HEK293T (cell line): ENCODE results near the gene OR5C1.

ENCODE experiments used
- CTCF ChIA-PET: fragments of 350-600 bp; formaldehyde crosslinking; extraction: SDS; loops from one replicate; lab custom pipeline; 2021; ENCODE audit warnings: antibody characterized with exemption, inconsistent platforms; lab: Yijun Ruan, JAX
- POLR2A ChIA-PET: fragments of 350-600 bp; formaldehyde crosslinking; extraction: SDS; loops from one replicate; lab custom pipeline; 2020; ENCODE audit warnings: antibody characterized with exemption, inconsistent platforms; lab: Yijun Ruan, JAX
- DNase-seq: peaks from one replicate; pipeline ENCODE4 v3.0.0; 2012; ENCODE audit warnings: mixed read lengths; ENCODE audit errors: extremely low spot score
- ARNT ChIP-seq: fragments of 450-650 bp; IDR thresholded peaks from 2 replicates; pipeline ENCODE4 v1.6.1; 2017; ENCODE audit warnings: mild to moderate bottlenecking
- BHLHE40 ChIP-seq: fragments of 450-650 bp; IDR thresholded peaks from 2 replicates; pipeline ENCODE4 v1.6.1; 2016; ENCODE audit warnings: mild to moderate bottlenecking, moderate library complexity, borderline replicate concordance
- CTBP1 ChIP-seq: fragments of 450-650 bp; IDR thresholded peaks from 2 replicates; pipeline ENCODE4 v1.6.1; 2016; ENCODE audit warnings: borderline replicate concordance
- ELF4 ChIP-seq: fragments of 450-650 bp; IDR thresholded peaks from 2 replicates; pipeline ENCODE4 v1.6.1; 2017; ENCODE audit warnings: antibody characterized with exemption
- FOXA1 ChIP-seq: fragments of 450-650 bp; IDR thresholded peaks from 2 replicates; pipeline ENCODE4 v1.6.1; 2016; ENCODE audit warnings: mild to moderate bottlenecking
- FOXK2 ChIP-seq: fragments of 450-650 bp; IDR thresholded peaks from 2 replicates; pipeline ENCODE4 v1.6.1; 2016; ENCODE audit warnings: mild to moderate bottlenecking
- FOXM1 ChIP-seq: fragments of 450-650 bp; IDR thresholded peaks from 2 replicates; pipeline ENCODE4 v1.6.1; 2017; ENCODE audit warnings: mild to moderate bottlenecking, borderline replicate concordance
- HDGF ChIP-seq: fragments of 450-650 bp; IDR thresholded peaks from 2 replicates; pipeline ENCODE4 v1.6.1; 2017; ENCODE audit warnings: antibody characterized with exemption, borderline replicate concordance
- L3MBTL2 ChIP-seq: fragments of 450-650 bp; conservative IDR thresholded peaks from 2 replicates; pipeline ENCODE4 v1.6.1; 2016; ENCODE audit warnings: mild to moderate bottlenecking
- LEF1 ChIP-seq: fragments of 450-650 bp; IDR thresholded peaks from 2 replicates; pipeline ENCODE4 v1.6.1; 2017; ENCODE audit warnings: mild to moderate bottlenecking, borderline replicate concordance
- NFRKB ChIP-seq: fragments of 450-650 bp; IDR thresholded peaks from 2 replicates; pipeline ENCODE4 v1.6.1; 2016; ENCODE audit warnings: mild to moderate bottlenecking, moderate library complexity
- SP1 ChIP-seq: fragments of 450-650 bp; IDR thresholded peaks from 2 replicates; pipeline ENCODE4 v1.6.1; 2017
- SUZ12 ChIP-seq: fragments of 450-650 bp; IDR thresholded peaks from 2 replicates; pipeline ENCODE4 v1.6.1; 2016; ENCODE audit warnings: mild to moderate bottlenecking
- TARDBP ChIP-seq: fragments of 450-650 bp; IDR thresholded peaks from 2 replicates; pipeline ENCODE4 v1.6.1; 2016
- ZNF384 ChIP-seq: fragments of 450-650 bp; IDR thresholded peaks from 2 replicates; pipeline ENCODE4 v1.6.1; 2016
- TF ChIP-seq, protein P1 (sequence below): fragments of 450-650 bp; IDR thresholded peaks from 2 replicates; pipeline ENCODE4 v1.6.1; 2016

Gene OR5C1

DNA sequence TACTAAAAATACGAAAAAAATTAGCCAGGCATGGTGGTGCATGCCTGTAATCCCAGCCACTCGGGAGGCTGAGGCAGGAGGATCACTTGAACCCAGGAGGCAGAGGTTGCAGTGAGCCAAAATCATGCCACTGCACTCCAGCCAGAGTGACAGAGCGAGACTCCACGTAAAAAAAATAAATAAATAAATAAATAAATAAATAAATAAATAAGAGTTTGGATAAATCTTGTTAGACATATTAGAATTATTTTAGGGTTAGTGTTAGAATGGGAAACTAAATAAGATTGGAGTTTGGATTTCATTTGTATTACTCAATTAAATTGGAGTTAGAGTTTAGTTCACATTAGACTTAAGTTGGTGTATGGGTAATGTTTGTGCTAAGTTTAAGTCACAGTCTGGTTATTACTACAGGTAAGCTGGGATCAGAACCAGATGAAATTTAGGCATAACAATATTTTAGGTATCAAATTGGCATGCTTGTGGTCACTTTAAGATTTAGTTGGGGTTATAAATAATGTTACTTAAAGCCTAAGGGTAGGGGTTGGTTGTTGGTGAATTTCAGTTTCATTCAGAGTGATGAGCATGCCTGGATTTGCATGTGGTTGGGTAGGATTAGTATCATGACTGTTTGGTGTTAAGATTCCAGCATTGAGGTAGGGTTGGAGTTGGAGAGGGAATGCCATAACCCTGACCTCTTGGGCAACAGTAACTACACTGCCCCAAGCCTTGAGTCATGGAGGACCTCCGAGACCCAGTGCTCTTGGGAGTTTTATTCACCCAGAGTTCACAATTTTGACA, 3.3 kb downstream of the OR5C1 start:
- ChIA-PET POLR2A (no interaction called here), CTCF (no interaction called here)
- TF ChIP-seq HDGF, result no peak
- TF ChIP-seq FOXA1, result no peak
- TF ChIP-seq BHLHE40, result no peak
- TF ChIP-seq FOXM1, result no peak
- no peak for TF ChIP-seq L3MBTL2
- TF ChIP-seq ARNT, result no peak
- no peak for TF ChIP-seq LEF1
- no peak for TF ChIP-seq SUZ12
- TF ChIP-seq, protein P1, sequence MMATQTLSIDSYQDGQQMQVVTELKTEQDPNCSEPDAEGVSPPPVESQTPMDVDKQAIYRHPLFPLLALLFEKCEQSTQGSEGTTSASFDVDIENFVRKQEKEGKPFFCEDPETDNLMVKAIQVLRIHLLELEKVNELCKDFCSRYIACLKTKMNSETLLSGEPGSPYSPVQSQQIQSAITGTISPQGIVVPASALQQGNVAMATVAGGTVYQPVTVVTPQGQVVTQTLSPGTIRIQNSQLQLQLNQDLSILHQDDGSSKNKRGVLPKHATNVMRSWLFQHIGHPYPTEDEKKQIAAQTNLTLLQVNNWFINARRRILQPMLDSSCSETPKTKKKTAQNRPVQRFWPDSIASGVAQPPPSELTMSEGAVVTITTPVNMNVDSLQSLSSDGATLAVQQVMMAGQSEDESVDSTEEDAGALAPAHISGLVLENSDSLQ, result no peak
- no peak for TF ChIP-seq TARDBP
- no peak for TF ChIP-seq NFRKB
- TF ChIP-seq ZNF384, result no peak
- no peak for TF ChIP-seq FOXK2
- TF ChIP-seq CTBP1, result no peak
- no peak for TF ChIP-seq SP1
- TF ChIP-seq ELF4, result no peak
- no peak for DNase-seq

DNA sequence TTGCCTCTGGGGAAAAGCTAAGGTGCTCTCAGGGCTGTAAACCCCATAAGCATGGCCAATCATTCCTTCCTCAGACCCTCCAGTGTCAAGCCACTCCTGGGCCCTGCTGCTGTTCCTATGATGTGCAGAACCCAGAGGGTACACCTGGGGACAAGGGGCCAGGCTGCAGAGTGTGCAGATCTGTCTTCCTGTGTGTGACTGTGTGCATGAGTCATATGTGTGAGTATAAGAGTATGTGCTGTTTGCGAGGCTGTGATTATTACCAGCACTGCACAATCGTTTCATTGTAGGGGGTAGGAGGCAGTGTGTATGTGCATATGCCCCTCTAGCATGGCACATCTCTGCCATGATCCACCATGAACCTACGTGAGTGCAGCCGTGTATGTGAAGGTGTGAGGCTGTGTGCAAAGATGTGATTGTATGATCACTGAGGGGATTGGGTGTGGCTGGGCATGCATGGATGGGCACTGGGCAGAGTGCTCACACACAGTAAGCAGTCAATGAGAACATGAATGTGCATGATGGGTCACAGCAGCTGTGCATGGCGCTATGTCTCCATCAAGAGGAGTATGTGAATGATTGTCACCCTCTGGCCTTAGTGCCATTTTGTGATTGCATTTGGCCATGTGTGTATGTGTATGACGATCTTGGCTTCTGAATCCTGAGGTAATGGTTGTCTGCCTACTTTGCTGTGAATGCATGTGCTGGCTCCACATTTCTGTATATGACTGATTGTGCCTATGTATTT, 8.8 kb downstream of the OR5C1 start:
- no peak for TF ChIP-seq L3MBTL2
- TF ChIP-seq CTBP1, result no peak
- no peak for TF ChIP-seq FOXA1
- TF ChIP-seq, protein P1, result no peak
- no peak for TF ChIP-seq TARDBP
- TF ChIP-seq FOXK2, result no peak
- TF ChIP-seq FOXM1, result no peak
- no peak for TF ChIP-seq ARNT
- TF ChIP-seq SP1, result no peak
- ChIA-PET POLR2A (no interaction called here), CTCF (interaction anchor here (0.7 kb wide), 1 partner anchor 345 kb away, joined by 3 read pairs; no protein-coding TSS in a partner anchor)
- DNase-seq, result no peak

DNA sequence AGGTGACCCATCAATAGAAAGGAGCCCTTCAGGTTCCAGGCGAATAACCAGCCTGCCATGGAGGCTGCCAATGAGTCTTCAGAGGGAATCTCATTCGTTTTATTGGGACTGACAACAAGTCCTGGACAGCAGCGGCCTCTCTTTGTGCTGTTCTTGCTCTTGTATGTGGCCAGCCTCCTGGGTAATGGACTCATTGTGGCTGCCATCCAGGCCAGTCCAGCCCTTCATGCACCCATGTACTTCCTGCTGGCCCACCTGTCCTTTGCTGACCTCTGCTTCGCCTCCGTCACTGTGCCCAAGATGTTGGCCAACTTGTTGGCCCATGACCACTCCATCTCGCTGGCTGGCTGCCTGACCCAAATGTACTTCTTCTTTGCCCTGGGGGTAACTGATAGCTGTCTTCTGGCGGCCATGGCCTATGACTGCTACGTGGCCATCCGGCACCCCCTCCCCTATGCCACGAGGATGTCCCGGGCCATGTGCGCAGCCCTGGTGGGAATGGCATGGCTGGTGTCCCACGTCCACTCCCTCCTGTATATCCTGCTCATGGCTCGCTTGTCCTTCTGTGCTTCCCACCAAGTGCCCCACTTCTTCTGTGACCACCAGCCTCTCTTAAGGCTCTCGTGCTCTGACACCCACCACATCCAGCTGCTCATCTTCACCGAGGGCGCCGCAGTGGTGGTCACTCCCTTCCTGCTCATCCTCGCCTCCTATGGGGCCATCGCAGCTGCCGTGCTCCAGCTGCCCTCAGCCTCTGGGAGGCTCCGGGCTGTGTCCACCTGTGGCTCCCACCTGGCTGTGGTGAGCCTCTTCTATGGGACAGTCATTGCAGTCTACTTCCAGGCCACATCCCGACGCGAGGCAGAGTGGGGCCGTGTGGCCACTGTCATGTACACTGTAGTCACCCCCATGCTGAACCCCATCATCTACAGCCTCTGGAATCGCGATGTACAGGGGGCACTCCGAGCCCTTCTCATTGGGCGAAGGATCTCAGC, 11.6 kb downstream of the OR5C1 start, which contains the start of gene OR1K1:
OR1K1 (plus strand) TSS at position 58 of the 995 bp plus-strand sequence; CDS start at position 58, 0 bp downstream.
- ChIA-PET CTCF (no interaction called here), POLR2A (no interaction called here)
- no peak for DNase-seq
- no peak for TF ChIP-seq SP1
- TF ChIP-seq ARNT, result no peak

DNA sequence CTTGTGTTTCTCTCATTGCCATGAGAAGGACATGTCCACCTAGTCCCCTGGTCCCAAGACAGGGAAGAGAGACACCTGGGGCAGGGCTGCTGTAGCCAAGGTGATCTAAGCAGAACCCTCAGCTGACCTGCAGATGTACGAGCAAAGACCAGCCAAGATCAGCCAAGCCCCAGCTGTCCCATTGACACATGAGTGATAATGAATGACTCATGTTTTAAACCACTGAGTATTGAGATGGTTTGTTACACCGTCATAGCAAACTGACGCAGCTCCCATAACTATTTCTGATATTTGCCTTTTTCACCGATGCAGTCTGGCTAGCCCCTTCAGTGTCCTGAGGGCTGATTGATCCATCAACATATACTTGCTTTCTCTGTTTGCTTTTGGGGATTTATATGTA, 17.9 kb downstream of the OR5C1 start:
- TF ChIP-seq LEF1, result no peak
- no peak for TF ChIP-seq SUZ12
- no peak for TF ChIP-seq BHLHE40
- TF ChIP-seq FOXA1, result no peak
- no peak for TF ChIP-seq ZNF384
- no peak for TF ChIP-seq ARNT
- TF ChIP-seq SP1, result no peak
- TF ChIP-seq TARDBP, result no peak
- no peak for TF ChIP-seq NFRKB
- no peak for TF ChIP-seq FOXM1
- TF ChIP-seq CTBP1, result no peak
- TF ChIP-seq, protein P1, result no peak
- ChIA-PET CTCF (no interaction called here), POLR2A (no interaction called here)

DNA sequence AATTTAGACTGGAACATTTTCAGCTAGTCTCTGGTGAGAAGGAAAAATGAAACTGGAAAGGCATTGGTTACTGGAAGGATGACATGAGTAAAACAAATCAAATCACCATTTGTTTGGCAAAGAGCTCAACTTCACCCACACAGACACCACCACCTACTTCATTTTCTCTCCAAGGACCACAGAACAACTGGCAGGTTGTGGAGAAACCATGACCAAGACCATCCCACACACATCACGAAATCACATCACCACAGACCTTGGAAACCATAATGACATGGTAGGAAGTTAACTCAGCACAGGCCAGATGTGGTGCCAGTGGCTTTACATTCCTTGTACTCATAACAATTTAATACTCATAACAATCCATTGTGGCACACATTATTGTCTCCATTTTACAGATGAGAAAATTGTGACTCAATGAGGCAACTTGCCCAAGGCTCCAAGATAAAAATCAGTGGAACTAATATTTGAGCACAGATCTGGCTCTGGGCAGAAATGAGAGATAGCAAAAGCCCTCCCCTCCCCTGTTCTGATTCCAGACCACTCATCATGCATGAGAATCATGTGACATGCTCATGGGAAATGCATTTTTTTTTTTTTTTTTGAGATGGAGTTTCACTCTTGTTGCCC, 18.7 kb downstream of the OR5C1 start:
- POLR2A ChIA-PET, result no interaction called here
- DNase-seq, result no peak
- CTCF ChIA-PET, result interaction anchor here (0.6 kb wide), 1 partner anchor 25 kb away, joined by 5 read pairs; no protein-coding TSS in a partner anchor
- TF ChIP-seq, protein P1, result no peak
- TF ChIP-seq SUZ12 (no peak), FOXA1 (no peak), ELF4 (no peak), TARDBP (no peak), ARNT (no peak), L3MBTL2 (no peak), SP1 (no peak), HDGF (no peak), FOXM1 (no peak), LEF1 (no peak), CTBP1 (no peak), NFRKB (no peak), FOXK2 (no peak), ZNF384 (no peak)

More for the DNA sequence above, 17.9 kb downstream of the OR5C1 start:
- DNase-seq, result no peak
